Smooth muscle cell (in vitro differentiated cells): ENCODE results near the gene MPV17. TPM values are rescaled to one million over a fixed set of nuclear protein-coding genes. Genes with fewer than 3 reads are reported as not detected.
"Not testable (repeated sequence)": the region's sequence is repeated elsewhere in the genome, so short reads cannot be mapped to it uniquely, and the experiment has no call there.

Experiments
- DNase-seq: peaks from one replicate; lab custom pipeline; 2025; ENCODE audit not compliant: unreplicated experiment; lab: John Stamatoyannopoulos, UW
- H2AFZ ChIP-seq: fragments of 200-600 bp; sonication (generic); 2 replicates; pipeline ENCODE4 v1.6.0; 2016; ENCODE audit warnings: antibody characterized with exemption, low read depth, mild to moderate bottlenecking
- H3F3A ChIP-seq: fragments of 200-600 bp; sonication (generic); 2 replicates; pipeline ENCODE4 v1.6.0; 2017; ENCODE audit warnings: antibody characterized with exemption, low read depth
- H3K27ac ChIP-seq: fragments of 200-600 bp; sonication (generic); 2 replicates; pipeline ENCODE4 v1.5.1; 2016; ENCODE audit warnings: low read depth, mild to moderate bottlenecking
- H3K27me3 ChIP-seq: fragments of 200-600 bp; sonication (generic); 2 replicates; pipeline ENCODE4 v1.6.1; 2016; ENCODE audit warnings: low read depth, mild to moderate bottlenecking
- H3K36me3 ChIP-seq: fragments of 200-600 bp; sonication (generic); 2 replicates; pipeline ENCODE4 v1.5.1; 2016; ENCODE audit warnings: low read depth
- H3K4me1 ChIP-seq: fragments of 200-600 bp; sonication (generic); 2 replicates; pipeline ENCODE4 v1.5.1; 2016; ENCODE audit warnings: low read depth
- H3K4me2 ChIP-seq: fragments of 200-600 bp; sonication (generic); 2 replicates; pipeline ENCODE4 v1.6.0; 2016; ENCODE audit warnings: mild to moderate bottlenecking
- H3K4me3 ChIP-seq: fragments of 200-600 bp; sonication (generic); 2 replicates; pipeline ENCODE4 v1.5.1; 2016; ENCODE audit warnings: mild to moderate bottlenecking
- H3K79me2 ChIP-seq: fragments of 200-600 bp; sonication (generic); 2 replicates; pipeline ENCODE4 v1.6.0; 2016; ENCODE audit warnings: low read depth, mild to moderate bottlenecking
- H3K9ac ChIP-seq: fragments of 200-600 bp; sonication (generic); 2 replicates; pipeline ENCODE4 v1.6.0; 2016; ENCODE audit warnings: low read depth
- H3K9me3 ChIP-seq: fragments of 200-600 bp; sonication (generic); replicated peaks from 2 replicates; pipeline ENCODE4 v1.5.1; 2016; ENCODE audit warnings: low read depth
- H4K20me1 ChIP-seq: fragments of 200-600 bp; sonication (generic); 2 replicates; pipeline ENCODE4 v1.6.0; 2016; ENCODE audit warnings: low read depth
- WGBS: methylation state at CpG from one replicate; pipeline ENCODE4 v1.1.7; 2016; ENCODE audit warnings: low lambda C conversion rate; 5-methylcytosine and 5-hydroxymethylcytosine counted together
- polyA plus RNA-seq: library from polyadenylated mRNA; unstranded; fragments of >200 nt; fragmentation: Nextera tagmentation; extraction: Ambion mirVana; gene quantifications from 2 replicates; pipeline ENCODE4 v1.2.1, GENCODE V29; 2016
- total RNA-seq: library from RNA; depleted of rRNA; stranded (reverse); fragments of >200 nt; gene quantifications from 2 replicates; pipeline ENCODE4 v1.2.3, GENCODE V29; 2014
- TF ChIP-seq, protein P1 (sequence below): fragments of 200-600 bp; sonication (generic); IDR thresholded peaks from 2 replicates; pipeline ENCODE4 v1.5.1; 2017; ENCODE audit warnings: borderline replicate concordance, mild to moderate bottlenecking, antibody characterized with exemption; ENCODE audit not compliant: insufficient read depth, poor library complexity, severe bottlenecking

Gene MPV17
- total and polyA plus RNA-seq, 2 experiments from 2014 or later: 114 to 117 TPM

DNA sequence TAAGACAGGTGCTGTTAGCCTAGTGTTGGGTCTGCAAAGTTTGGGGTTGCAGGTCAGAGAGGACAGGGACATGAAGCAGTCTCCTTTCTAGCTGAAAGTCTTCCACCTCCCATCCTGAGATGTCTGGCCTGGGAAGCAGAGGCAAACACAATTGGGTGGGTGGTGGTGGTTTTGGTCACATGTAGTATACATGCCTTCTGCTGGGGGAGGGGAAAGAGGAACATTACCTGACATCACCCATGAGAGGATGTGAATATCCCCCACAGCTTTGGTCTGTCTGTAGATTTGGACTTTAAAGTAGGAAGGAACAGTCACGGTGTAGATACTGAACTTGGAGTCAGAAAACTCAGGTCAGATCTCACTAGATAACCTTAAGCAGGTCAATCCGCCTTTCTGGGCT is 52.2 kb downstream of the MPV17 start:
- TF ChIP-seq, protein P1, sequence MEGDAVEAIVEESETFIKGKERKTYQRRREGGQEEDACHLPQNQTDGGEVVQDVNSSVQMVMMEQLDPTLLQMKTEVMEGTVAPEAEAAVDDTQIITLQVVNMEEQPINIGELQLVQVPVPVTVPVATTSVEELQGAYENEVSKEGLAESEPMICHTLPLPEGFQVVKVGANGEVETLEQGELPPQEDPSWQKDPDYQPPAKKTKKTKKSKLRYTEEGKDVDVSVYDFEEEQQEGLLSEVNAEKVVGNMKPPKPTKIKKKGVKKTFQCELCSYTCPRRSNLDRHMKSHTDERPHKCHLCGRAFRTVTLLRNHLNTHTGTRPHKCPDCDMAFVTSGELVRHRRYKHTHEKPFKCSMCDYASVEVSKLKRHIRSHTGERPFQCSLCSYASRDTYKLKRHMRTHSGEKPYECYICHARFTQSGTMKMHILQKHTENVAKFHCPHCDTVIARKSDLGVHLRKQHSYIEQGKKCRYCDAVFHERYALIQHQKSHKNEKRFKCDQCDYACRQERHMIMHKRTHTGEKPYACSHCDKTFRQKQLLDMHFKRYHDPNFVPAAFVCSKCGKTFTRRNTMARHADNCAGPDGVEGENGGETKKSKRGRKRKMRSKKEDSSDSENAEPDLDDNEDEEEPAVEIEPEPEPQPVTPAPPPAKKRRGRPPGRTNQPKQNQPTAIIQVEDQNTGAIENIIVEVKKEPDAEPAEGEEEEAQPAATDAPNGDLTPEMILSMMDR: no peak
- 83% methylated on average over 2 of the region's 2 CpGs for WGBS
- H3F3A ChIP-seq: no peaks in the 10 kb centered on the region
- no peaks in the 10 kb centered on the region for H3K36me3 ChIP-seq
- no peak overlapping the region for H3K4me2 ChIP-seq
- H3K9me3 ChIP-seq: no peaks in the 10 kb centered on the region
- DNase-seq: no peak
- no peak overlapping the region for H3K9ac ChIP-seq
- H3K79me2 ChIP-seq: no peaks in the 10 kb centered on the region
- no peak overlapping the region for H3K4me3 ChIP-seq
- no peaks in the 10 kb centered on the region for H3K4me1 ChIP-seq
- no peak overlapping the region for H3K27ac ChIP-seq
- H2AFZ ChIP-seq: no peak overlapping the region
- H4K20me1 ChIP-seq: no peaks in the 10 kb centered on the region
- H3K27me3 ChIP-seq: peaks cover 45% of the 10 kb centered on the region

DNA sequence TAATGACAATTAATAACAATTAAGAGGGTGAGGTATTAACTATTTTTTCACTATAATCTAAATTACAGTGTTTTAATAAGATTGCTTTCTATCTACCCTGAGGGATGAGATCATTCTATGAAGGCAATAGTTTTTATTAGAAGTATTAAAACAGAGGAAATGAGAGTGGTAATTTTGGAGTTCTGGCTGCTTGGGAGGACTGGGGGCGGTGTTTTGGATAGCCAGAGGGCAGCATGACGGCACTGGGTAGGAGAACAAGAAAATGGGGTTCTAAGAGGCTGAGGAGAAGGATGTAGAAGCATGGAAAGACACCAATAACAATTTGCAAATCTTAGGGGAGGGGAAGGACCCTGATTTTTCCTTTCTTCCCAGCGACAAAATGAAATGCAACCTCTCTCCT is 52.8 kb downstream of the MPV17 start:
- Histone ChIP-seq H3K9ac (no peak overlapping the region), H3K36me3 (no peaks in the 10 kb centered on the region), H3K4me1 (no peaks in the 10 kb centered on the region), H3K9me3 (no peaks in the 10 kb centered on the region), H3K4me3 (no peak overlapping the region), H3K27ac (no peak overlapping the region), H3K79me2 (no peaks in the 10 kb centered on the region), H3K27me3 (peaks cover 50% of the 10 kb centered on the region), H4K20me1 (no peaks in the 10 kb centered on the region), H3F3A (no peaks in the 10 kb centered on the region), H3K4me2 (no peak overlapping the region), H2AFZ (no peak overlapping the region)
- 81% methylated on average over 3 of the region's 3 CpGs for WGBS
- TF ChIP-seq, protein P1: no peak
- DNase-seq: no peak

GRCh38 chr2:27268296-27268695 is 54.6 kb downstream of the MPV17 start:
- H3K9ac ChIP-seq, H3F3A ChIP-seq, H3K79me2 ChIP-seq, DNase-seq, H3K27ac ChIP-seq, H3K4me1 ChIP-seq, H3K36me3 ChIP-seq, H2AFZ ChIP-seq, H4K20me1 ChIP-seq, H3K4me2 ChIP-seq, H3K4me3 ChIP-seq, H3K9me3 ChIP-seq: not testable (repeated sequence)
- WGBS: 97% methylated on average over 13 of the region's 13 CpGs
- H3K27me3 ChIP-seq: peaks cover 64% of the 10 kb centered on the region

DNA sequence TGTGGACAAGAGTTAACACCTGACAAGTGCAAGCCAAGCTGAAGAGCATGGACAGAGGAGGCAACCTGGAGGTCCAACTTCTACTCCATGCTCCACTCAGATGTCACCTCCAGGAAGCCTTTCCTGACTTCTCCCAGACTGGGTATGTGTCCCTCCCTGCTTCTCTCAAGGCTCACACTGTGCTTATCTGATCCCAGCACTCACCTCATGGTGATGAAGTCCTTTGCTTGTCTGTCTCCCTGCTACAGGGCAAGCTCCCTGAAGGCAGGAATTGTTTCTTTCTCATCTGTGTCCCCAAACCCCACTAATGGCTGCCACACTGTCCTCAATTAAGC is 57.4 kb downstream of the MPV17 start:
- H3K27ac ChIP-seq: no peak overlapping the region
- no peaks in the 10 kb centered on the region for H3F3A ChIP-seq
- H3K4me1 ChIP-seq: peaks cover 18% of the 10 kb centered on the region
- TF ChIP-seq, protein P1: no peak
- no peak overlapping the region for H3K9ac ChIP-seq
- no peaks in the 10 kb centered on the region for H3K9me3 ChIP-seq
- DNase-seq: no peak
- H3K36me3 ChIP-seq: no peaks in the 10 kb centered on the region
- no peak overlapping the region for H3K4me3 ChIP-seq
- H3K27me3 ChIP-seq: peaks cover 92% of the 10 kb centered on the region
- no peak overlapping the region for H2AFZ ChIP-seq
- no peak overlapping the region for H3K4me2 ChIP-seq
- no peaks in the 10 kb centered on the region for H4K20me1 ChIP-seq
- no peaks in the 10 kb centered on the region for H3K79me2 ChIP-seq
